ENCODE measurements around the gene BICDL2.

GRCh38 chr16:3013491-3013951 is 23.2 kb downstream of the BICDL2 start:
- no peak for TF ChIP-seq EZH2 (IDR thresholded peaks at IDR 0.05; ENCODE audit: borderline replicate concordance, low read depth, low read length, poor library complexity, severe bottlenecking)
- no peak for TF ChIP-seq CTCF (conservative IDR thresholded peaks at IDR 0.05; ENCODE audit: low read depth, low read length)

All from A673 (cell line).